Kidney capillary endothelial cell (primary cell): ENCODE measurements around the gene LETM1.

Source experiments
- DNase-seq: peaks from one replicate; pipeline ENCODE4 v3.0.0-alpha.2; 2018; ENCODE audit warnings: low spot score

Gene LETM1

GRCh38 chr4:1872870-1873269 lies 16.9 kb upstream of the LETM1 start:
- peak; percentile 36 for DNase-seq

GRCh38 chr4:1871471-1872021 lies 15.6 kb upstream of the LETM1 start:
- peak; percentile 4 for DNase-seq

GRCh38 chr4:1870578-1871443 lies 14.9 kb upstream of the LETM1 start, which contains the start of gene NSD2:
Gene NSD2, plus strand, starts transcription at chr4:1871393. Its CDS starts 29,262 bp downstream, at chr4:1900655.
- peak; percentile 83 for DNase-seq

- peak; percentile 56 for DNase-seq
Observed at GRCh38 chr4:1870328-1870577, 14.3 kb upstream of the LETM1 start.

- no peak for DNase-seq
Observed at GRCh38 chr4:1869530-1870327, 13.8 kb upstream of the LETM1 start.

- no peak for DNase-seq
Observed at GRCh38 chr4:1868912-1869311, 13.0 kb upstream of the LETM1 start.

GRCh38 chr4:1868293-1868692 lies 12.3 kb upstream of the LETM1 start:
- no peak for DNase-seq

- DNase-seq, result no peak
Observed at GRCh38 chr4:1866189-1866661, 10.3 kb upstream of the LETM1 start.

- no peak for DNase-seq
Observed at GRCh38 chr4:1864076-1865008, 8.4 kb upstream of the LETM1 start.

GRCh38 chr4:1863297-1864033 lies 7.5 kb upstream of the LETM1 start:
- DNase-seq, result no peak

GRCh38 chr4:1862961-1863296 lies 7.0 kb upstream of the LETM1 start:
- DNase-seq, result no peak

- DNase-seq, result no peak
Observed at GRCh38 chr4:1862055-1862911, 6.3 kb upstream of the LETM1 start.

GRCh38 chr4:1859389-1859753 lies 3.4 kb upstream of the LETM1 start:
- no peak for DNase-seq

- DNase-seq, result no peak
Observed at GRCh38 chr4:1857931-1858330, 2.0 kb upstream of the LETM1 start.

- peak; percentile 5 for DNase-seq
Observed at GRCh38 chr4:1856943-1857699, 1.2 kb upstream of the LETM1 start.

- no peak for DNase-seq
Observed at GRCh38 chr4:1855333-1856070, 454 bp downstream of the LETM1 start.

GRCh38 chr4:1854752-1855151 lies 1.2 kb downstream of the LETM1 start:
- DNase-seq, result no peak

GRCh38 chr4:1852904-1853623 lies 2.9 kb downstream of the LETM1 start:
- DNase-seq, result no peak
